AG09319 (cell line): ENCODE results near the gene NRP1.

Experiments used
- DNase-seq: peaks from one replicate; pipeline ENCODE4 v3.0.0-alpha.2; 2010; ENCODE audit warnings: low read depth; ENCODE audit errors: extremely low read depth
- CTCF ChIP-seq: IDR thresholded peaks from 2 replicates; pipeline ENCODE4 v1.5.1; 2011; ENCODE audit warnings: low read depth, mild to moderate bottlenecking, inconsistent platforms, low read length, moderate library complexity

NRP1 gene

GRCh38 chr10:33233221-33233620 is 101.2 kb downstream of the NRP1 start:
- no peak for TF ChIP-seq CTCF
- no peak for DNase-seq

- no peak for TF ChIP-seq CTCF
- DNase-seq, result no peak
These were observed 102.7 kb downstream of the NRP1 start for GRCh38 chr10:33231621-33232350.

- DNase-seq, result no peak
- no peak for TF ChIP-seq CTCF
These were observed 104.6 kb downstream of the NRP1 start for GRCh38 chr10:33229949-33230267.

GRCh38 chr10:33229252-33229948 is 105.1 kb downstream of the NRP1 start:
- TF ChIP-seq CTCF, result no peak
- no peak for DNase-seq

GRCh38 chr10:33228426-33228825 is 106.0 kb downstream of the NRP1 start:
- DNase-seq, result no peak
- no peak for TF ChIP-seq CTCF

- TF ChIP-seq CTCF, result no peak
- no peak for DNase-seq
These were observed 107.0 kb downstream of the NRP1 start for GRCh38 chr10:33227489-33227888.

- no peak for TF ChIP-seq CTCF
These were observed 110.1 kb downstream of the NRP1 start for GRCh38 chr10:33224251-33224965.

More at GRCh38 chr10:33224251-33224965, 110.1 kb downstream of the NRP1 start:
- no peak for DNase-seq
